ENCODE measurements around the gene LRRC36.

LRRC36 gene

GRCh38 chr16:67387479-67388079 is 61.0 kb downstream of the LRRC36 start:
- H3K4me1 ChIP-seq (ENCODE audit: low read length): no peaks in the 10 kb centered on the region
- no peak overlapping the region for H3K4me2 ChIP-seq (ENCODE audit: low read length)
- no peak overlapping the region for H3K9ac ChIP-seq (ENCODE audit: low read length)
- H3K9me3 ChIP-seq (ENCODE audit: insufficient read depth, low read length): no peaks in the 10 kb centered on the region
- H3K79me2 ChIP-seq (ENCODE audit: low read length): no peaks in the 10 kb centered on the region
- H3K4me3 ChIP-seq (ENCODE audit: low read length): no peak overlapping the region
- no peaks in the 10 kb centered on the region for H4K20me1 ChIP-seq (ENCODE audit: insufficient read depth, low read length)
- no peak overlapping the region for H3K27ac ChIP-seq (ENCODE audit: low read length)
- no peak for TF ChIP-seq CTCF (IDR thresholded peaks at IDR 0.05; ENCODE audit: low read depth, low read length)
- no peak for TF ChIP-seq EZH2phosphoT487 (IDR thresholded peaks at IDR 0.05; ENCODE audit: low read depth)
- H2AFZ ChIP-seq (ENCODE audit: low read depth, low read length): no peak overlapping the region
- H3K36me3 ChIP-seq (replicated peaks; ENCODE audit: low read depth, low read length): no peaks in the 10 kb centered on the region
- no peaks in the 10 kb centered on the region for H3K27me3 ChIP-seq (ENCODE audit: low read depth, low read length)

GRCh38 chr16:67388191-67388590 is 61.6 kb downstream of the LRRC36 start:
- H3K27ac ChIP-seq (ENCODE audit: low read length): no peak overlapping the region

GRCh38 chr16:67388591-67388990 is 62.0 kb downstream of the LRRC36 start:
- H3K36me3 ChIP-seq (replicated peaks; ENCODE audit: low read depth, low read length): no peaks in the 10 kb centered on the region
- no peaks in the 10 kb centered on the region for H3K4me1 ChIP-seq (ENCODE audit: low read length)
- H4K20me1 ChIP-seq (ENCODE audit: insufficient read depth, low read length): no peaks in the 10 kb centered on the region
- H3K27ac ChIP-seq (ENCODE audit: low read length): no peak overlapping the region
- H3K9me3 ChIP-seq (ENCODE audit: insufficient read depth, low read length): no peaks in the 10 kb centered on the region
- no peak overlapping the region for H3K4me3 ChIP-seq (ENCODE audit: low read length)
- TF ChIP-seq CTCF (IDR thresholded peaks at IDR 0.05; ENCODE audit: low read depth, low read length) (no peak), EZH2phosphoT487 (IDR thresholded peaks at IDR 0.05; ENCODE audit: low read depth) (no peak)
- H3K79me2 ChIP-seq (ENCODE audit: low read length): no peaks in the 10 kb centered on the region
- no peak overlapping the region for H2AFZ ChIP-seq (ENCODE audit: low read depth, low read length)
- no peak overlapping the region for H3K4me2 ChIP-seq (ENCODE audit: low read length)
- H3K9ac ChIP-seq (ENCODE audit: low read length): no peak overlapping the region
- H3K27me3 ChIP-seq (ENCODE audit: low read depth, low read length): no peaks in the 10 kb centered on the region

More at GRCh38 chr16:67388191-67388590, 61.6 kb downstream of the LRRC36 start:
- H3K9ac ChIP-seq (ENCODE audit: low read length): no peak overlapping the region
- no peaks in the 10 kb centered on the region for H3K79me2 ChIP-seq (ENCODE audit: low read length)
- H3K4me2 ChIP-seq (ENCODE audit: low read length): no peak overlapping the region
- H3K27me3 ChIP-seq (ENCODE audit: low read depth, low read length): no peaks in the 10 kb centered on the region
- H3K9me3 ChIP-seq (ENCODE audit: insufficient read depth, low read length): no peaks in the 10 kb centered on the region
- H3K36me3 ChIP-seq (replicated peaks; ENCODE audit: low read depth, low read length): no peaks in the 10 kb centered on the region
- TF ChIP-seq CTCF (IDR thresholded peaks at IDR 0.05; ENCODE audit: low read depth, low read length): no peak
- TF ChIP-seq EZH2phosphoT487 (IDR thresholded peaks at IDR 0.05; ENCODE audit: low read depth): no peak
- H3K4me1 ChIP-seq (ENCODE audit: low read length): no peaks in the 10 kb centered on the region
- no peak overlapping the region for H2AFZ ChIP-seq (ENCODE audit: low read depth, low read length)
- no peaks in the 10 kb centered on the region for H4K20me1 ChIP-seq (ENCODE audit: insufficient read depth, low read length)
- H3K4me3 ChIP-seq (ENCODE audit: low read length): no peak overlapping the region

- H3K4me1 ChIP-seq (ENCODE audit: low read length): peaks cover under 1% of the 10 kb centered on the region; the same call in 1 of the 2 replicates
- H3K9me3 ChIP-seq (ENCODE audit: insufficient read depth, low read length): no peaks in the 10 kb centered on the region
- no peak overlapping the region for H2AFZ ChIP-seq (ENCODE audit: low read depth, low read length)
- no peak for TF ChIP-seq CTCF (IDR thresholded peaks at IDR 0.05; ENCODE audit: low read depth, low read length)
- no peak for TF ChIP-seq EZH2phosphoT487 (IDR thresholded peaks at IDR 0.05; ENCODE audit: low read depth)
- no peak overlapping the region for H3K27ac ChIP-seq (ENCODE audit: low read length)
- no peak overlapping the region for H3K9ac ChIP-seq (ENCODE audit: low read length)
- no peaks in the 10 kb centered on the region for H4K20me1 ChIP-seq (ENCODE audit: insufficient read depth, low read length)
- H3K27me3 ChIP-seq (ENCODE audit: low read depth, low read length): no peaks in the 10 kb centered on the region
- H3K79me2 ChIP-seq (ENCODE audit: low read length): no peaks in the 10 kb centered on the region
- H3K4me2 ChIP-seq (ENCODE audit: low read length): no peak overlapping the region
- no peaks in the 10 kb centered on the region for H3K36me3 ChIP-seq (replicated peaks; ENCODE audit: low read depth, low read length)
- H3K4me3 ChIP-seq (ENCODE audit: low read length): no peak overlapping the region
Observed at GRCh38 chr16:67389911-67390815, 63.5 kb downstream of the LRRC36 start.
